ENCODE measurements around the gene TRAF3.
"Not testable (repeated sequence)": the region's sequence is repeated elsewhere in the genome, so short reads cannot be mapped to it uniquely, and the experiment has no call there.

The TRAF3 gene

DNA sequence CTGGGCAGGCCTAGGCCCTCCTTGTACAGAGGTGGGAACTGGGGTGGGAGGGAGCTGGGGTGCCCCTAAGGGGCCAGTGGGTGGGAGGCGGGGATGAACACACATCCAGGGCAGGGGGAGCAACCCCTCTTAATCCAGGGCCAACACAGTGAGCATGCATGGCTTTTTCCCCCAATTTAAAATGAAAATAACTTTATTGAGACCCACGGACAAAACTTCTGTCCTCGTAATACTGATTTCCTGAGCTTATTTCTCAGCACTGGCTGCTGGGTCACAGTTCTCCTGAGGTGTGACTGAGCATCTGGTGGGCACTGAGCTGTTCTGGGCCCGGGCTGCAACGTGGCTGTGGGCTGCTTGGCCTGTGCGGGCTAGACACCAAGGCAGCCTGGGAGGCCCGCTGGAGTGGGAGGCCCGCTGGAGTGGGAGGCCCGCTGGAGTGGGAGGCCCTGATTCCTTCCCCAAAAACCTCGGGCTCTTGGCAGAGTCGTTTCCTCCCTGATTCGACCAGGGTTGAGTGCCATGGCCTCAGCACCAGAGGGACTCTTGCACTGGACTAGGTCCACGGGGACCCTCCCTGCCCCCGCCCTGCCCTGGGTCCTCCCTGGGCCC lies 24.9 kb upstream of the TRAF3 start:
- no peak for DNase-seq

DNA sequence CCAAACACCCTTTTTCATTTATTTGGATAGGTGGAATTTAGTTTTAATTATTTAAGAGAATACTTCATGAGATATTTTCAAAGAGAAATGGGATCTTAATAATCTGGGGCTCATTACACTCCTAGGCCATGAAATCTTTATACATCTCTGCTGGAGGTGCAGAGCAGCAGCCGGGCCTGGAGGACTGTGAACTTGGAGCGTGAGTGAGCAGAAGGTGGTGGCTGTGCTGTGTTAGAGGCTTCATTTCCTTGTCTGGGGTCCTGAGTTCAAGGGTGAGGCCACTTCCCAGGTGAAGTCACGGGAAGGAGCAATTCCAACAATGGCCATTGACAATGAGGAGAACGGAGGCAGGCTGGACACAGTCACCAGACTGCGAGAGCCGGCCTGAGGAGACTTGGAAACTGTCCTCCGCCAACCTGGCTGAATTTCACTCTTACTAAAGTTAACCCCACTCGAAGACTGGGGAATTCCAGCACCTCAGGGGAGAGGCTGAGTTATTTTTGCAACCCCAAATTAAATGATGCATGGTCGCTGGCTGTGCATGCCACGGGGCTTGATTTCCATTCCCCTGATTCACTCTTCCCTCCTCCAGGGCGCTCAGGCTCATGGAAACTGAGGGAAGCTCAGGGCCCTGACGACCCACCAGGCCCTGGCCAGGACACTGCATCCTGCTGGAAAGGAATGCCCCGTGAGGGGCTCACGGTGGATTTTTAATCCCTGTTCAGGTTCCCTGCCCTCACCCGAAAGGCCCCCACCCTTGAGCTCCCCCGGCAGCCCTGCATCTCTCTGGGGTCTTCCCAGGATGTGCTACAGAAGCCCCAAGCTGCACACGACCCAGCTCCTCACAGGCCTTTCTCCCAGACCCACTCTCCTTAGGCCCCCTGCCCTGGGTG lies 22.6 kb upstream of the TRAF3 start:
- no peak for DNase-seq

- DNase-seq, result no peak
Observed at GRCh38 chr14:102757646-102758045, 19.6 kb upstream of the TRAF3 start.

- no peak for DNase-seq
Observed at GRCh38 chr14:102758087-102758486, 19.2 kb upstream of the TRAF3 start.

GRCh38 chr14:102759456-102760187 lies 17.6 kb upstream of the TRAF3 start:
- no peak for DNase-seq

DNA sequence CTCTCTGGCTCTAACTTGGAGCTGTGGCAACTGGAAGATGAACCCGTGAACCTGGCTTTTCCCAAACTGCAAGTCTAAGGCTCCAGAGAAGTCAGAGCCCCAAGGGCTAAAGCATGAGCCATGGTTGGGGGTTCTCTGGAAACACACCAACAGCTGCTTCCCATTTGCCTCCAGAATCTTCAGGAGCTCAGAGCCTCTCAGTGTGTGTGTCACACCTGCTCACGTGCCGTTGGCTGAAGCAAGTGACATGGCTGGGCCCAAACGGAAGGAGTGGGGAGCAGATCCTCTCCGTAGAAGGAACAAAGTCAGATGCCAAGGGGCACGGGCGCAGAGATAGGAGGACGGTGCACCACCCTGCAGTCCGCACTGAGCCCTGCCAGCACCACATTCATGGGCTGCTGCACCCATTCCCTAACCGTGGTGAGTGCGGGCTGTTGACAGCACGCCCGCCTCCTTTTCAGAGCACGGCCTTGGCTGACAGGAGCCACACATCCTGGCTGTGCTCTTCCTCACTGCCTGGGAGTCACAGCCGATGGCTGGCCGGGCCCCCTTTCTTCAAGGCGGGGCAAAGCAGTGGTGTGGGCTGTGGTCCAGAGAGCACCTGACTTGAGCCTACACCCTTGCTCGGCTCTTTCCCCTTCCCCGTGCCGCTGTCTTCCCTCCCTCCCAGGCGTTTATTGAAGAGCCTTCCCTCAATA lies 16.6 kb upstream of the TRAF3 start:
- no peak for DNase-seq

DNA sequence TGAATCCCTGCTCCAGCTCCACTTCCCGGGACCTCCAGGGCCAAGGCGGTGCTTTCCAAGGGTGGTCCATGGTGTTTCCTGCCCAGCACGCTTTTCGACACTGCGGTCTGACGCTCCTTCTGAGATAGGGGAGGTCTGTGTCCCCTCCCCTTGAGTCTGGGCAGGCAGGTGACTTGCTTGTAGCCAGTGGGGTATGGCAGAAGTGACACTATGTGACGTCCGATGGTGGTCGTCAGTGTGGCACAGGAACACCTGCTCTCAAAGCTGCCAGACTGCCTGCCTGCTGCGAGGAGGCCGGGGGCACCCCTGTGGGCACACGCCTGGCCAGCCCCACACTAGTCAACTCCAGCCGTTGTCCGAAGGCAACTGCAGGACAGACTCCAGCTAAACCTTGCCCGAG lies 16.0 kb upstream of the TRAF3 start:
- DNase-seq, result no peak

GRCh38 chr14:102764220-102764671 lies 13.0 kb upstream of the TRAF3 start:
- no peak for DNase-seq

GRCh38 chr14:102765770-102766169 lies 11.5 kb upstream of the TRAF3 start:
- not testable (repeated sequence) for DNase-seq

DNA sequence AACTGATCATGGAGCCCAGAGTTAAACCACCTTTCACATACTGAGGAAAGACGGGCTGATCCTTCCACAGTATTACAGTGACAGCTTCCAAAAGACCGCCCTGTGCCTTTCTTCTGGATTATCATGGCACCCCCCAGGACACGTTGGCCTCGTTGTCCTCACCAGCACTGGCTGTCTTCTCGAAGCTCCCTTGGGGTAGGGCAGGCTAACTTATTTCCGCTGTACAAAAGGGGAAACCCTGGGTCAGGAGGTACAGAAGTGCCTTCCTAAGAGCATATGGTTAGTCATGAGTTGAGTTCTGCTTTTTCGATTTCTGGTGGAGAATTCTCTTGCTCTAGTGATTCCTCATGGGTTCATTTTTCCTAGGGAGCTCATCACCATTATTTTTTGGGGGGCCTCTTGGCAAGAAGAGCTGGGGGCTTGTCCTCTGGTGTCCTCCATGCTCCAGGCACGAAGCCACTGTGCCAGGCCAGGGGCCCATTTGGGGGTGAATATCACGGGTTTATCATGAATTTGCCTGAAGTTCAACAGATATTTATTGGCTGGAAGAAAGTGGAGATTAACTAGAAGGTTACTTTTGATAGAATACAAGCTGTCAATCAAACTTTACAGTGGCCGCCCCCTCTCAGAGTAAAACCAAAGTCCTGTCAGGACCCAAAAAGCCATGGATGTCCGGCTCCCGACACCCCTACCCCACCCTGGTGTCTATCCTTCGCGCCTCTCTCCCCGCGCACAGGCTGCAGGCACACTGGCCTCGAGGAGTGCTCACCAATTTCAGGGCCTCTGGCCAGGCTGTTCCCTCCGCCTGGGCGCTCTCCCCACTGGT lies 8.8 kb upstream of the TRAF3 start:
- no peak for DNase-seq

- no peak for DNase-seq
Observed at GRCh38 chr14:102769049-102769327, 8.3 kb upstream of the TRAF3 start.

GRCh38 chr14:102770147-102771123 lies 6.8 kb upstream of the TRAF3 start:
- no peak for DNase-seq

DNA sequence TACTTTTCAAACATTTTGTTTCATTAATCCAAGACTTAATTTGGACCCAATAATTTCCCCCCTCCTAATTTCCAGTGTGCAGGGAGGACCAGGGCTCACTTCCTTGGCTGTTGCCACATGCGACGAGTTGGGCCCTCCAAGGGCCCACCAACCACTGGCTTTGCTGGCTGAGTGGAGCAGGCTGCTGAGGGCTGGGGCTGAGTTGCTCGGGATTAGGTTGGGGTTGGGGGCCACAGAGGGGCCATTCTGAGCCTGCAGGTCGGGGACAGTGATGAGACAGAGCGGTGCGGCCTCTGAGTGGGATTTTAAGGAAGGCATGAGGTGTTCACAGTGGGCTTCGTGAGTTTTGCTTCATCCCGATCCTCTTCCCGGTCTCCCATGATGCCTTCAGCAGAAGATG lies 6.1 kb upstream of the TRAF3 start:
- DNase-seq, result no peak

- DNase-seq, result no peak
Observed at GRCh38 chr14:102772781-102773570, 4.3 kb upstream of the TRAF3 start.

DNA sequence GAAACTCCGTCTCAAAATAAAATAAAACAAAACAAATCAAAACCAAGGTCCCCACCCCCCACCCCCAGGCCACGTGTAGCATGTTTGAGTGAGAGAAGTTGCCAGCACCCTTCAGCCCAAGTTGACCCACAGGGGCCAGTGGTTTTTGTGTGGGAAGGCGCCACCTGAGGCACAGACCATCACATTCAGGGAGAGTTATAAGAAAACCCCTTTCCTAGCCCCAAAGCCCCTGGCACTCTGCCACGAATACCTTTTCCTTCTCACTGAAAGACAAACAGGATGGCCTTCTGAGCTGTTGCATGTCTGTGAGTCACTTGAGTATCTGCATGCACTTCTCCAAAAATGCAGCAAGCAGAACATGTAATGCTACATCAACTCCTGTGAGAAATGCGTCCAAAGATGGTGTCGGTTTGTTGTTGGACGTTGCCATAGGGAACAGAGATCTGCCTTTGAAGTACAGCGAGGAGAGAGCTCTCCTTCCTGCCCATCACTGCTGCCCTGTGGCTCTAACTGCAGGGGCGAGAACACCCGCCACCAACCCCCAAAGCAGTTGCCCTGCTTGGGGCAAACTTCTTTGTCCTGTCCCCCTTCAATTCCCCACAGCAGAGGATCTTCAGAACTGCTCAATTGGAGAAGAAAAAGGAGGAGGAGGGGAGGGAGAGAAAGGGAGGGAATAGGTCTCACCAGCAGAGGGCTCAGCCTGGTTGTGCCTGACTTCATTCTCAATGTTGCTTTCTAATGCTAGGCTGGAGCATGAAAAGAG lies 2.7 kb upstream of the TRAF3 start:
- peak; percentile 88 for DNase-seq

GRCh38 chr14:102775855-102776760 lies 1.1 kb upstream of the TRAF3 start:
- no peak for DNase-seq

GRCh38 chr14:102777711-102778337 lies 575 bp downstream of the TRAF3 start:
- DNase-seq, result no peak

Data from NCI-H1694 treated with DMSO at 0.1 percent for 48 hours (cell line).